ENCODE measurements around the gene PRKCA. TPM values are rescaled to one million over a fixed set of nuclear protein-coding genes. Genes with fewer than 3 reads are reported as not detected.

Gene PRKCA
- total and polyA plus RNA-seq, 2 experiments from 2014 or later: 6.4 to 35.4 TPM

- Mint-ChIP-seq H3K4me3 (no peak overlapping the region), H3K36me3 (ENCODE audit: low read depth) (no peaks in the 10 kb centered on the region), H3K9me3 (no peaks in the 10 kb centered on the region), H3K27me3 (ENCODE audit: insufficient read depth, low read depth, poor library complexity) (no peaks in the 10 kb centered on the region), H3K4me1 (peaks cover 31% of the 10 kb centered on the region), H3K27ac (no peak overlapping the region)
- no peak for ATAC-seq
- Histone ChIP-seq H3F3A (replicated peaks; ENCODE audit: low read depth) (no peaks in the 10 kb centered on the region), H3K4me3 (no peak overlapping the region), H3K4me2 (no peak overlapping the region), H3K36me3 (ENCODE audit: insufficient read depth) (no peaks in the 10 kb centered on the region), H3K9me2 (ENCODE audit: insufficient read depth) (no peaks in the 10 kb centered on the region), H3K79me2 (replicated peaks; ENCODE audit: insufficient read depth) (no peaks in the 10 kb centered on the region), H4K20me1 (replicated peaks; ENCODE audit: insufficient read depth) (no peaks in the 10 kb centered on the region; the same call in 1 of the 2 replicates), H3K27ac (ENCODE audit: low read depth) (no peak overlapping the region), H3K27me3 (ENCODE audit: insufficient read depth) (no peaks in the 10 kb centered on the region), H2AFZ (no peak overlapping the region), H3K4me1 (ENCODE audit: insufficient read depth) (peaks cover 23% of the 10 kb centered on the region)
- DNase-seq (ENCODE audit: low spot score): no peak
- TF ChIP-seq ZNF331 (CRISPR knock-in tag; IDR thresholded peaks at IDR 0.05; ENCODE audit: low read depth): no peak
- no peak for TF ChIP-seq ZNF114 (CRISPR knock-in tag; IDR thresholded peaks at IDR 0.05)
- TF ChIP-seq ZNF462 (CRISPR knock-in tag; IDR thresholded peaks at IDR 0.05): no peak
- TF ChIP-seq NANOG (IDR thresholded peaks at IDR 0.05; ENCODE audit: borderline replicate concordance): no peak
Observed at GRCh38 chr17:66491665-66492064, 189.3 kb downstream of the PRKCA start.

DNA sequence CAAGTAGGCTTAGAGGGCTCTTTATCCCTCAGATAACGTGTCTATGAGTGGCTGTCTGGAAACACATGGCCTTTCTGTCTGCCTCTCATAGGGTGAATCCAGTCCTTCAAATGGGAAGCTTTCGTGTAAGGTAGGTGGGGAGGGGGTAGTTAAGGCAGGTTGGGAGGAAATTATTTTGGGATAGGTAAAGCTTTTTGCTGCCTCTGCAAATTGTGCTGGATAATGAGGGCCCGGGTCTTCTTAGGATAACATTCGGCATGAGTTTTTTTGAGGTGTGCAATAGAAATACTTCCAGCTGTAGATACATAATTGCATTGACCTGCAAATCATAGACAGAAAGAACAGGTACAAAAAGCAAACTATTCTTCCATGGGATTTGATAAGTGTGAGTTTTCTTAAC, 189.7 kb downstream of the PRKCA start:
- Histone ChIP-seq H2AFZ (no peak overlapping the region), H3K4me2 (0 out of 2 replicates have a peak overlapping the region, but pooled peaks have one; percentile 45), H3K4me3 (no peak overlapping the region), H3K27me3 (ENCODE audit: insufficient read depth) (no peaks in the 10 kb centered on the region), H3K79me2 (replicated peaks; ENCODE audit: insufficient read depth) (no peaks in the 10 kb centered on the region), H3F3A (replicated peaks; ENCODE audit: low read depth) (no peaks in the 10 kb centered on the region), H4K20me1 (replicated peaks; ENCODE audit: insufficient read depth) (no peaks in the 10 kb centered on the region; the same call in 1 of the 2 replicates), H3K9me2 (ENCODE audit: insufficient read depth) (no peaks in the 10 kb centered on the region), H3K27ac (ENCODE audit: low read depth) (no peak overlapping the region), H3K4me1 (ENCODE audit: insufficient read depth) (peaks cover 23% of the 10 kb centered on the region), H3K36me3 (ENCODE audit: insufficient read depth) (no peaks in the 10 kb centered on the region)
- Mint-ChIP-seq H3K4me1 (peaks cover 31% of the 10 kb centered on the region), H3K9me3 (no peaks in the 10 kb centered on the region), H3K36me3 (ENCODE audit: low read depth) (no peaks in the 10 kb centered on the region), H3K27me3 (ENCODE audit: insufficient read depth, low read depth, poor library complexity) (no peaks in the 10 kb centered on the region), H3K4me3 (no peak overlapping the region), H3K27ac (no peak overlapping the region)
- ATAC-seq (no peak), DNase-seq (ENCODE audit: low spot score) (no peak)
- TF ChIP-seq ZNF331 (CRISPR knock-in tag; IDR thresholded peaks at IDR 0.05; ENCODE audit: low read depth) (no peak), ZNF462 (CRISPR knock-in tag; IDR thresholded peaks at IDR 0.05) (no peak)
